GM12874 (cell line): ENCODE results near the gene DEDD.

Source experiments
- CTCF ChIP-seq: IDR thresholded peaks from 2 replicates; pipeline ENCODE4 v1.5.1; 2011; ENCODE audit warnings: low read depth, mild to moderate bottlenecking, control low read depth, low read length, moderate library complexity; ENCODE audit not compliant: insufficient read depth

DEDD gene

GRCh38 chr1:161081519-161081918, 50.9 kb downstream of the DEDD start:
- TF ChIP-seq CTCF = no peak

DNA sequence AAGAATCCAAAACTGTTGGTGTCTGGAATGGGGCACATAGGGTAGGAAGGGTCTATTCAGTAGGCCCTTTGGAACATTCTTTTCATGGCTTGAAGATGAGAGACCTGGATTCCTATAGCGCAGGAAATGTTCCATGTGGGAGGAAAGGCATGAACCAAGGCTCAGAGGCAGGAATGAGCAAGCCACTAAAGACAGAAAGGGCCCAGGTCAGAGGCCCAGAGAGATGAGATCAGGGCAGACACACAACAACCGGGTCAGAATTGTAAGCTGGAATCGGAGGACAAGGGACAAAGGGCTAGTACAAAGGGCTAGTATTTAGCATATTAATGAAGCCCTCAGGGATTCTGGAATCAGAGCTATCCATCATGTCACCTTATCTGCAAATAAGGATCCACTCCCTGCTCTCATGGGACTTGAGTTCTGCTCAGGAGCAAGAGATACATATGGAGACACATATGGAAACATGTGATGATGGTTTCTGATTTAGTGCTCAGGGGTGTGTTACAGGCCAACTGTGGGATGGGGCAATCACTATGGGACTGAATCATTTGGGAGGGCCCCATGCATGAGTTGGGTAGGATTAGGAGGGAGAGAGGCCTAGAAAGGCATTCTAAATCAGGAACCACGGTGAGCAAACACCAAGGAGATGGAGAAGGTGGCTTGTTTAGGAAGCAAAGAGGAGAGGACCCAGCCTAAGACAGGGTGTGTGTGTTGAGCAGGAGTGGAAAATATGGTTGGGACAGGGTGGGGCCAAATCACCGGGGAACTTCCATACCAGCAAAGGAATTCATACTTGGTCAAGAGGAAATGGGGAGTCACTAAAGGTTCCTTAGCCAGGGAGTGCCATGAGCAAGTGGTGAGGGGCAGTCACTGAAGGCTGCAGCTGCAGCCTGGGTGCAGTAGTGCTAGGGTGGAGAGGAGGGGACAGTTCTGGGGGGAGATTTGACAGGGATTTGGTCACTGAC, 51.7 kb downstream of the DEDD start:
- TF ChIP-seq CTCF = no peak

GRCh38 chr1:161079436-161080110, 52.9 kb downstream of the DEDD start:
- peak; percentile 26; the same call in 1 of the 2 replicates for TF ChIP-seq CTCF

GRCh38 chr1:161077426-161077825, 55.0 kb downstream of the DEDD start:
- TF ChIP-seq CTCF = no peak

GRCh38 chr1:161076410-161076809, 56.1 kb downstream of the DEDD start:
- no peak for TF ChIP-seq CTCF

- TF ChIP-seq CTCF = no peak
Measured at GRCh38 chr1:161074676-161075368, 57.6 kb downstream of the DEDD start.
